Choroid plexus epithelial cell (primary cell): ENCODE data around the gene DAPK1.

Experiments used
- DNase-seq: peaks from one replicate; pipeline ENCODE4 v3.0.0-alpha.2; 2010; ENCODE audit warnings: low read depth
- H3K4me3 ChIP-seq: 2 replicates; pipeline ENCODE4 v1.5.1; 2011; ENCODE audit warnings: low read depth, mild to moderate bottlenecking, control low read depth, low read length, moderate library complexity
- TF ChIP-seq, protein P1 (sequence below): conservative IDR thresholded peaks from 2 replicates; pipeline ENCODE4 v1.5.1; 2011; ENCODE audit warnings: low read depth, mild to moderate bottlenecking, control low read depth, inconsistent platforms, low read length, moderate library complexity

The DAPK1 gene

DNA sequence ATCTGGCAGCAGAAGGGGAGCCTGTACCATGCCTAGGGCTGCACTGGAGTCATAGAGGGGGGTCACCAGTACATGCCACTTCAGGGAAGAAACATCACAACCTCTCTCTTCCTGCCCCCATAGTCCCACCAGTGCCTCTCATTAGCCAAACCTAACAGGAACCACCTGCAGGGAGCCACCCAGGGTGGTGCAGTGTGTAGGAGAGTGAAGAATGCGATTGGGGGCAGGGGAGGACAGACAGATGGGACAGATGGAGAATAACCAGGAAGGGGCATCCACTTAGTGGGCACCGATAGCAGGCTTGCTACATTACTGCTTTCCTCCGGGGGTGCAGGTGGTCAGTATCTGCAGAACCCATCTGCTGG is 19.2 kb downstream of the DAPK1 start:
- H3K4me3 ChIP-seq = no peak overlapping the region
- no peak for DNase-seq
- TF ChIP-seq, protein P1, sequence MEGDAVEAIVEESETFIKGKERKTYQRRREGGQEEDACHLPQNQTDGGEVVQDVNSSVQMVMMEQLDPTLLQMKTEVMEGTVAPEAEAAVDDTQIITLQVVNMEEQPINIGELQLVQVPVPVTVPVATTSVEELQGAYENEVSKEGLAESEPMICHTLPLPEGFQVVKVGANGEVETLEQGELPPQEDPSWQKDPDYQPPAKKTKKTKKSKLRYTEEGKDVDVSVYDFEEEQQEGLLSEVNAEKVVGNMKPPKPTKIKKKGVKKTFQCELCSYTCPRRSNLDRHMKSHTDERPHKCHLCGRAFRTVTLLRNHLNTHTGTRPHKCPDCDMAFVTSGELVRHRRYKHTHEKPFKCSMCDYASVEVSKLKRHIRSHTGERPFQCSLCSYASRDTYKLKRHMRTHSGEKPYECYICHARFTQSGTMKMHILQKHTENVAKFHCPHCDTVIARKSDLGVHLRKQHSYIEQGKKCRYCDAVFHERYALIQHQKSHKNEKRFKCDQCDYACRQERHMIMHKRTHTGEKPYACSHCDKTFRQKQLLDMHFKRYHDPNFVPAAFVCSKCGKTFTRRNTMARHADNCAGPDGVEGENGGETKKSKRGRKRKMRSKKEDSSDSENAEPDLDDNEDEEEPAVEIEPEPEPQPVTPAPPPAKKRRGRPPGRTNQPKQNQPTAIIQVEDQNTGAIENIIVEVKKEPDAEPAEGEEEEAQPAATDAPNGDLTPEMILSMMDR = no peak

DNA sequence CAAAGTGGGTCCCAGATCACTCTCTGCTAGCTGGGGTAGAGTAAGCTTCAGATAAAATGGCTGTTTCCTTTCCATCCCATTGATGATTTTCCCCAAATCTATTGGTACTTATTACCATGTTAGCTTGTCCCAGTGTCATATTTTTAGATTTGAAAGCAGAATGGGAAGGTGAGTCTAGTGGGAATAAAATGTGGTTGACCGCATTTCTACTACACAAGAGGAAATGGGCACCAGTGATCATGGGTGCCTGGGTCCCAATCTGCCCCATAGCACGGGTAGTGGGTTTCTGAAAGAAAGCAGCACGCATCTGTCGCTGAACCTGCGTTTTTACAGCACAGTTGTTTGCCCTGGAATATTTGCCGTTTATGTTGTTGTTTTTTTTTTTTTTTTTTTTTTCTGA is 20.1 kb downstream of the DAPK1 start:
- no peak for DNase-seq
- TF ChIP-seq, protein P1 = no peak
- H3K4me3 ChIP-seq = no peak overlapping the region

DNA sequence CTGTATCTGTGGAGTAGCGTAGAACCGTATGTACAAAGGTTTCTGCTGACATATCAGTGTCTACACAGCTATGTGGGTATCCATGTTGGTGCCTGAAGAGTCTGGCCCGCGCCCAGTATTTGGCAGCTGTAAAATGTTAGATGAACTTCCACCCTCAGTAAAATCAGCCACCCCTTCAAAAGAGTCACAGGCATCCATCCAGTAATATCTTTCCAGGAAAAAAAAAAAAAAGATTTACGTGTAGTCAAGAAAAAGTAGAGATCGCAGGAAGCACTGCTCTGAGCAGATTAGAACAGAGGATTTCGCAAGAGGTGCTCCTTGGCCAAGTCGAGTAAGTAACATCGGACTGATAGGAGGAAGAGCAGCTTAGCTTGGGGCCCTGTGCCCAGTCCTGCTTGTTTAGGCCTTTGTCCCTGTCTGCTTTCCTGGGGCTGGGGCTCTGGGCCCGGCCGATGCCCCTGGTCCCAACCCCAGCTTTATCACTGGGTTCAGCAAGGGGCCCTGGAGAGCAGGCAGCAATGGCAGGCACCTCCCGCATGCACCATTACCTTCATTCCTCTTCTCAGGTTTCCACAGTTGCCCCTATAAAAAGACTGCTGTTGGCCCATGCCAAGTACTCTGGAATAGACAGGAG is 21.2 kb downstream of the DAPK1 start:
- peak; percentile 64 for DNase-seq
- TF ChIP-seq, protein P1 = no peak
- H3K4me3 ChIP-seq = no peak overlapping the region

DNA sequence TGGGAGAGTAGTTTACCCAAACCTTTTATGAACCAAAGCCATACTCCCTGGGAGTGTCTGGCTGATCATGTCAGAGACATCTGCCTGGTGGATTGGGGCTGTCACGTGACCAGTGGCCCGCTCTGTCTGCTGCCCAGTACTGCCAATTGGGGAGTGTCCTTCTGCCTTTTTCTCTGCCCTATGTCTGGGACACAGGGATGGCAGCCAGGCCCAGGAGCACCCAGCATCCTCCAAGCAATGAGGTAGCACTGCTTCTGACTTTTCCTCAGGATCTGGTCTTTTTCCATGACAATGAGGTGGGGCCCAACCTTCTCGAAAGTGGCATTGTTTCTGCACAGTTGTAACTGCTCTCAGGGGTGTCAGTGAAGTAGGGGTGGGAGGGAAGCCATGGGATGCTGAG is 21.8 kb downstream of the DAPK1 start:
- TF ChIP-seq, protein P1 = no peak
- no peak for DNase-seq
- no peak overlapping the region for H3K4me3 ChIP-seq

DNA sequence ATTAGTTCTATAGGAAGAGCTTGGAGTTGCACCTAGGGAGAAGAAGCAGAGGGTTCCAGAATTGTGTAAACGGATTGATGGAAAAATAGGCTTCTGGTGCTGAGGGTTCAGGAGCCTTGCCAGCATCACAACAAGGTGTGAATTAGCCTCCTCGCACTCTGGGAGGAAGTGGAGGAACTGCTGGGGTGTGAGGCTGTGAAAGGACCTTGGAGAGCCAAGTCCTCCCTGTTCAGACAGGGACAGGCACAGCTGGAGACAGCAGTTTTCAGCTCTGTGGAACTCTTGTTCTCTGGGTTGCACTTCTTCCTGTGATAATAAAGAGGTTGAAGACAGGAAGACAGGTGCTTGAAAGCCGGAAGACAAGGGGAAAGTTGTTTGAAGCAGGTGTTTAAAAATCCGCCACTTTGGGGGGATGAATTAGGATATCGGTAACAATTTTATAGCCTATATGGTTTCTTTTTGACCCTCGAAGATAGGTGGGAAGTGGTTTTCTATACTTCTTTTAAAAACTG is 22.6 kb downstream of the DAPK1 start:
- H3K4me3 ChIP-seq = no peak overlapping the region
- TF ChIP-seq, protein P1 = no peak
- DNase-seq = no peak

DNA sequence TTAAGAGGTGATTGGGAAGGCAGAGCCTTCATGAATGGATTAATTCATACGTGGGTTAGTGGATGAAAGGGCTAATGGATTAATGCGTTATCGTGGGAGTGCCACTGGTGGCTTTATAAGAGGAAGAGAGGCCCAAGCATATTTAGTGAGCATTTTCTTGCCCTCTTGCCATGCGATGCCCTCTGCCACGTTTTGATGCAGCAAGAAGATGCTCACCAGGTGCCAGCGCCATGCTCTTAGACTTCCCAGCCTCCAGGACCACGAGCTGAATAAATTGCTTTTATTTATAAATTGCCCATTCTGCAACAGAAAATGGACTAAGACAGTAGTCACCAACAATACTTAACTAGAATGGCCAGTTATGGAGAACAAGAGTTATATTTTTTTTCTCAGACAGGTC is 24.2 kb downstream of the DAPK1 start:
- no peak for DNase-seq
- TF ChIP-seq, protein P1 = no peak

DNA sequence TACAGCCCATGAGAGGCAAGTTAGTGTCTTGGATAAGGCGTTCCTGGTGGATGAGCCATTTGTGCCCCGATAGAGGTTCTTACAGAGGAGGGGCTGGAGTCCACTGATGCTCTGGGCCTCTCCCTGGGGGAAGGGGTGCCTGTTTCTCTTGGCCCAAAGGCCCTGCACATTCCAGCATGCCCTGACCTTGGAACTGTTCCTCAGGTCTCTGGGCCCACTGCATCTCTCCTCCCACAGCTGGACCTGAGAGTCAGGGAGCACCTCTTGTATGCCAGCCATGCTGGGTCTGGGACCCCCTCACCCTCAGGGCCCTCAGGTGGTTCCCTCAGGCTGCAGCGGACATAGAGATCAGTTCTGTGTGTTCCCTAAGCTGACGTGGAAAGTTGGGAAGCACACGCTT is 26.4 kb downstream of the DAPK1 start:
- DNase-seq = no peak
- TF ChIP-seq, protein P1 = no peak
- no peak overlapping the region for H3K4me3 ChIP-seq

More for the DNA sequence above, 24.2 kb downstream of the DAPK1 start:
- no peak overlapping the region for H3K4me3 ChIP-seq
